DOHH2 (cell line): ENCODE results near the gene RPH3AL.

Experiments used
- EZH2phosphoT487 ChIP-seq: fragments of 200-600 bp; sonication (generic); IDR thresholded peaks from 2 replicates; pipeline ENCODE4 v1.6.1; 2017; ENCODE audit warnings: borderline replicate concordance, mild to moderate bottlenecking, antibody characterized with exemption, low read length, moderate library complexity, mixed read lengths
- TF ChIP-seq, protein P1 (sequence below): fragments of 200-600 bp; sonication (generic); IDR thresholded peaks from one replicate; pipeline ENCODE4 v1.5.1; 2014; ENCODE audit warnings: antibody characterized with exemption, mild to moderate bottlenecking, low read depth, low read length; ENCODE audit not compliant: poor library complexity, severe bottlenecking

DNA sequence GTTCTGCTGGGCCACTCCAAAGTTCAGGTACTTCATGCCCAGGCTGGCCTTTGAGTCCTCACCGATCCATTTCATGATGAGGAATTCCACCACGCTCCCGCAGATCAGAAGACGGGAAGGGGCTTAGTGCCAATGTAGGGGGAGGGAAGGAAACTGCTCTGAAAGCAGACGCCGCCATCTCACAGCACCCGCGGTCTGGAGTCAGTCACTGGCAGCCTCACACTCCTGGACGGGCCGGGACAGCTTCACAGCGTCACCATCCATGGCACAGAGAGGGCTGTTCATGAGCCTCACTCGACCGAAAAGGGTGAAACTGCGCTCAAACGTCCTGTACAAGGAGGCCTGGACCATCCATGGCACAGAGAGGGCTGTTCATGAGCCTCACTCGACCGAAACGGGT, 62.0 kb downstream of the RPH3AL start:
- TF ChIP-seq, protein P1, sequence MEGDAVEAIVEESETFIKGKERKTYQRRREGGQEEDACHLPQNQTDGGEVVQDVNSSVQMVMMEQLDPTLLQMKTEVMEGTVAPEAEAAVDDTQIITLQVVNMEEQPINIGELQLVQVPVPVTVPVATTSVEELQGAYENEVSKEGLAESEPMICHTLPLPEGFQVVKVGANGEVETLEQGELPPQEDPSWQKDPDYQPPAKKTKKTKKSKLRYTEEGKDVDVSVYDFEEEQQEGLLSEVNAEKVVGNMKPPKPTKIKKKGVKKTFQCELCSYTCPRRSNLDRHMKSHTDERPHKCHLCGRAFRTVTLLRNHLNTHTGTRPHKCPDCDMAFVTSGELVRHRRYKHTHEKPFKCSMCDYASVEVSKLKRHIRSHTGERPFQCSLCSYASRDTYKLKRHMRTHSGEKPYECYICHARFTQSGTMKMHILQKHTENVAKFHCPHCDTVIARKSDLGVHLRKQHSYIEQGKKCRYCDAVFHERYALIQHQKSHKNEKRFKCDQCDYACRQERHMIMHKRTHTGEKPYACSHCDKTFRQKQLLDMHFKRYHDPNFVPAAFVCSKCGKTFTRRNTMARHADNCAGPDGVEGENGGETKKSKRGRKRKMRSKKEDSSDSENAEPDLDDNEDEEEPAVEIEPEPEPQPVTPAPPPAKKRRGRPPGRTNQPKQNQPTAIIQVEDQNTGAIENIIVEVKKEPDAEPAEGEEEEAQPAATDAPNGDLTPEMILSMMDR, result no peak
- no peak for TF ChIP-seq EZH2phosphoT487
